Stimulated activated CD8-positive, alpha-beta memory T cell treated with anti-CD3 and anti-CD28 coated beads, Interleukin-7, amount 100 ng/mL, for 1 hour (primary cell): ENCODE measurements around the gene TMEM225B.
"Not testable (repeated sequence)": the region's sequence is repeated elsewhere in the genome, so short reads cannot be mapped to it uniquely, and the experiment has no call there.

Source experiments
- DNase-seq, 2 donors: peaks; one replicate each; pipeline ENCODE4 v3.0.0-alpha.2; 2020; ENCODE audit warnings: low read depth in 2 of 2

Gene TMEM225B, protein sequence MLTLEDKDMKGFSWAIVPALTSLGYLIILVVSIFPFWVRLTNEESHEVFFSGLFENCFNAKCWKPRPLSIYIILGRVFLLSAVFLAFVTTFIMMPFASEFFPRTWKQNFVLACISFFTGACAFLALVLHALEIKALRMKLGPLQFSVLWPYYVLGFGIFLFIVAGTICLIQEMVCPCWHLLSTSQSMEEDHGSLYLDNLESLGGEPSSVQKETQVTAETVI

DNA sequence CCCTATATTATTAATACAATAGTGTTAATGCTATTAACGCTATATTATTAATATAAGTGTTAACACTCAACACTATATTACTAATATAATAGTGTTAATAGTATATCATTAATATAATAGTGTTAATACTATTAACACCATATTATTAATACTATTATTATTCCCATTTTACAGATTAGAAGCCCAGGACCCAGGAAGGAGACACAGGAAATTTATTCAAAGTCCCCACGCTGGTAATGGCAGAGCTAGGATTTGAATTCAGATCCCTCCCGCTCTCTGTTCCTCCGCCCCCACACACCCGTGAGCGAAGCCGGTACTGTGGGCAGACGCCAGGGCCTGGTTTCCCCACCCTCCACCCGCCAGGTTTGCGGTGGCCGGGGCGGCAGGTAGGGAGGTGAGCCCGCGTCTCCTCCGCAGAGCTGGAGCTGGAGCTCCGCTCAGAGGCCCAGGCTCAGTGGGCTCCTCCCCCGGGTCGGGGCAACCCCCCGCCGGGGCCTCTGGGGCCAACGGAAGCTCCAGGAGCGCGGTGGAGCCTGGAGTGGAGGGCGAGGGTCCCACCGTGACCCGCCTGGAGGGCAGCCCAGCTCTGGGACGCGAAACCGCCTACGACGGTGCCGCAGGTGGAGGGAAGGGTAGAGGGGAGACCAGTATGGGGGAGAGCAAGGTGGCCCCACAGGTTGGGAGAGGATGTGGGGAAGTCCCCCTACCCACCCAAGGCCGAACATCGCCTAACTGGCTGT, at the start of gene TMEM225B:
TMEM225B (plus strand) TSS at position 506 of the 740 bp plus-strand sequence. CDS start 6,122 bp downstream, outside the sequence.
- no peak for DNase-seq

DNA sequence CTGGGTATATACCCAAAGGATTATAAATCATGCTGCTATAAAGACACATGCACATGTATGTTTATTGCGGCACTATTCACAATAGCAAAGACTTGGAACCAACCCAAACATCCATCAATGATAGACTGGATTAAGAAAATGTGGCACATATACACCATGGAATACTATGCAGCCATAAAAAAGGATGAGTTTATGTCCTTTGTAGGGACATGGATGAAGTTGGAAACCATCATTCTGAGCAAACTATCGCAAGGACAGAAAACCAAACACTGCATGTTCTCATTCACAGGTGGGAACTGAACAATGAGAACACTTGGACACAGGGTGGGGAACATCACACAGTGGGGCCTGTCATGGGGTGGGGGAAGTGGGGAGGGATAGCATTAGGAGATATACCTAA, 48.5 kb upstream of the TMEM225B start:
- not testable (repeated sequence) for DNase-seq

DNA sequence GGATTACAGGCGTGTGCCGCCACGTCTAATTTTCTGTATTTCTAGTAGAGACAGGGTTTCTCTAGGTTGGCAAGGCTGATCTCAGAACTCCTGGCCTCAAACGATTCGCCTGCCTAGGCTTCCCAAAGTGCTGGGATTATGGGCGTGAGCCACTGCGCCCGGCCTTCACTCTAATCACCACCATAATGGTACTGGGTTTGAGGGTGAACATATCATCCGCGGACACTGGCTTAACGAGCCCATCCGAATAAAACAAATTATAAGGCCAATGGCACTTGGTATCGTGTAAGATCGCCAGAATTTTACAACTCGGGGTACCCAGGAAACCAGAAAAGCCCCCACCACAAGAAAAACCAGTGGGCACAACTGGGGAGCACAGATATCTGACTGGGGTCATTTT, 46.7 kb upstream of the TMEM225B start:
- no peak for DNase-seq

DNA sequence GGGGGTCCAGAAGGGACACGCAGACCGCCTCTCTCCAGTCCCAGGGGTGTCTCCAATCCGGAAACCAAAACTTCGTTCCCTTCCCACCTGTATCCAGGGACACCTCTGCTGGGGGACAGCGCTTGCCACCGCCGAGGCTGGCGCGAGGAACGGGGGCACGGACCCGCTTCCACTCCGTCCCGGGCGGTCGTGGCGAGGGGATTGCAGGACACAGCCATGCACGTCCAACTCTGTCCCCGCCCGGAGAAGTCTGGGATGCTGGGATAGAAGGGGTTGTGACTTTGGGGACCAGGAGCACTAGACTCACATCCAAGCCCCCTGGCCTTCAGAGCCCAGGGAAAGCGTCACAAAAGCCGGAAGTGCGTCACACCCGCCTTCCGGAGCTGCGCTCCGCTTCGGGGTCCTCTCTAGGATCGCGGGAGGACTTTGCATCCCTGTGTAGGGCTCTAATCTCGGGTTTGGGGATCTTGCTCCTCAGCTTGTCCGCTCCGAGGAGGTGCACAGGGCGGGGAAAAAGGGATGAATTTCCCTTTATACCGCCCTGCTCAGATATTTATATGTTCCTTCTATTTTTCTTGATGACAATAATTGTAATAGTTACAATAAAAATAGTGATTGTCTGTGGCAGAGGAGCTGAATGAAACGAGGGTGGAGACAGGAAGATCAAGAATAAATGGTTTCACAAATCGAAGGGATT, 46.2 kb upstream of the TMEM225B start, which contains the start of gene FAM200A:
FAM200A (minus strand) TSS at position 348 of the 697 bp plus-strand sequence. CDS start 3,707 bp downstream, outside the sequence.
- DNase-seq = peak; percentile 65 to 73

DNA sequence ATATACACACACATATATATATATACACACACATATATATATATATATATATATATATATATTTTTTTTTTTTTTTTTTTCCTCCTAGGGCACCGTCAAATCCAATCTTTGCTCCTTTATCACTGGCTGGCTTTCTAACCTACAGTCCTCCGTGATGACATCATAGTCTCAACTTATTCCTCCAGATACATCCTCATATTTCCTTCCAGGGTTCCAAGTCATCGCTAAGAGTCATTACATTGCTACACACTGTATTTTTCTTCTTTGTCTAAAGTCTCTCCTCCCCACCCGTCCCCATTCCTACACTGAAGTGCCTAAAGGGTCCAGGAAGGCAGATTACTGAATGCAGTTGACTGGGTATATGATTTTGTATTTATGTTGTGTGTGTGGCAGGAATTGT, 45.0 kb upstream of the TMEM225B start:
- DNase-seq = no peak

DNA sequence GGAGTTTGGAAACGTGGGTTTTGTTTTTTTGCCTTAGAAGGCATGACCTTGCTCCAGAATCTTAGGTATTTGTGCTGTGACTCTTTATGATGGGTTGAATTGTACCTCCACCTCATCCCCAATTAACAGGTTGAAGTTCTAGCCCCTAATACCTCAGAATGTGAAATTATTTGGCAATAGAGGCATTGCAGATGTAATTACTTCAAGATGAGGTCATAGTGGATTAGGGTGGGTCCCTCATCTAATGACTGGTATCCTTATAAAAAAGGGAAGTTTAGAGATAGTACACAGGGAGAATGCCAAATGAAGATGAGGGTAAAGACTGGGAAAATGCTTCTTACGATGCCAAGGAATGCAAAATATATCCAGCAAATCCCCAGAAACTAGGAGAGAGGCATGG, 43.1 kb upstream of the TMEM225B start:
- DNase-seq = no peak

DNA sequence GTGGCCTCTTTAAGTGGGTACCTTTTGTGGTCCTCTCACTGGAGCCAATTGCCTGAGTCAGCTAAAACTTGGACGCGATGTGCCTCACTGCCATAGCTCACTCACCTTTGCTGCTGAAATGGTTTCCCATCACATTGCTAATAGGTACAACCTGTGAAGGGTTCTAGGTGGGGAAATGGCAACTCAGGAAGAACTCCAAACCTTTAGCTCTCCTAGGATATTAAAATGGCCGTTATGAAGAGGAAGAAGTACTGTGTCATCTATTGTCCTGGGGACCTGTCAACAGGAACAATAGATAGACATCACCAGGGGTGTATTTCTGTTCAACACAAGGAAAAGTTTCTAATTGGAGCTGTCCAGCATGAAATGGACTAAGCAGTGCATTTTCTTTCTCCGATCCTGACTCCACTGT, 40.9 kb upstream of the TMEM225B start:
- DNase-seq = no peak

DNA sequence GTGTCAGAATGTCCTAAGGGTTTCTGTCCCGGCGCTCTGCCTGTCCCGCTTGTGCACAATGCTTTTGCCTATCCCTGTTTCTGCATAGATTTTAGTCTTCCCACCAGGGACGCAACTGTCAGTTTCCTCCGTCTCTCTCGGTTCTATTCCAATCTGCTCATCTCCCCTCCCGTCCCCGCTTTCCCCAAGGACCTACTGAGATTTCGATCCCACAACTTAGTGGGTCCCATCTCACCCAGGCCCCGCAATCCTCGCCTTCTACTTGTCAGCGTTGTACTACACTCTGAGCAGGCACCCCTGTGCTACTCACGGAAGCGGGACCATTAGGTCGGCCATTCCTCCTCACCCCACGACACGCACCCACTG, 40.1 kb upstream of the TMEM225B start:
- DNase-seq = no peak

DNA sequence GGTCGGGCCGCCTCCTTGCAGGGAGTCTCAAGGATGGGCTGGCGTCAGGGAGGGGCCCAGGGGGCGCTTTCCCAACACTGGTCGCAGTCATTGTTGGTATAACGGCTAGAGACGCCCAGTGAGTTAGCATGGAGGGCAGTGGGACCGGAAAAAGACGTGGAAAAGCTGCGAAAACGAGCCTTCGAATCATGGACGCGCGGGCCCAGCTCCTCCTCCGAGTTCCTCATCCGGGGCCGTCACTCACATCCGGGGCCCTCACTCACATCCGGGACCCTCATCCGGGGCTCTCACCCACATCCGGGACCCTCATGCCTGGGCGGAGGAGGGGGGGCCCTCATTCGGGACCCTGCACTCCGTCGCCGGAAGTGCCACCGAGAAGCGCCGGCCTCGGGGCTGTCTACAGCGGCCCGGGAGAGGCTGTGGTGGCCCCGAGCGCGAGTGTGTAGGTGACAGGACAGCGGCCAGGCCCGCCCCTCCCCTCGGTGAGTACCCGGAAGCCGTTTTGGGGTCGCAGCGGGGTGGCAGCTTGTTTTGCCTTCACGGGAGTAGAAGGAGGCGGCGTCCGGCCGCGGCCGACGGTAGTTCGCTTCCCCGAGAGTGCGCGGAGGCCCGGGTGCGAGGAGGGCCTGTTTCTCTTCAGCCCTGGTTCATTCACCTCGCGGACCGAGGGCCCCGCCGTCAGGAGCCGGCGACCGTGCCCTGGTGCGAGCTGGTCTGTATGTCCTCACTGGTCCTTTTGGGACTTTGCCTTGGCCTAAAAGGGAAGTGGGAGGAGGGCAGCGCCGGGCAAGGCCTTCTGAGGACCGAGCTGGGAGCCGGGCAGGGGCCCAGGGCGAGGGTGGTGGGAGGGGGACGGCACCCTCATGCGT, 39.5 kb upstream of the TMEM225B start, which contains the start of gene ZNF655:
ZNF655 (plus strand) TSS at position 337 of the 869 bp plus-strand sequence. CDS start 1,918 bp downstream, outside the sequence.
- peak; percentile 83 to 86 for DNase-seq

DNA sequence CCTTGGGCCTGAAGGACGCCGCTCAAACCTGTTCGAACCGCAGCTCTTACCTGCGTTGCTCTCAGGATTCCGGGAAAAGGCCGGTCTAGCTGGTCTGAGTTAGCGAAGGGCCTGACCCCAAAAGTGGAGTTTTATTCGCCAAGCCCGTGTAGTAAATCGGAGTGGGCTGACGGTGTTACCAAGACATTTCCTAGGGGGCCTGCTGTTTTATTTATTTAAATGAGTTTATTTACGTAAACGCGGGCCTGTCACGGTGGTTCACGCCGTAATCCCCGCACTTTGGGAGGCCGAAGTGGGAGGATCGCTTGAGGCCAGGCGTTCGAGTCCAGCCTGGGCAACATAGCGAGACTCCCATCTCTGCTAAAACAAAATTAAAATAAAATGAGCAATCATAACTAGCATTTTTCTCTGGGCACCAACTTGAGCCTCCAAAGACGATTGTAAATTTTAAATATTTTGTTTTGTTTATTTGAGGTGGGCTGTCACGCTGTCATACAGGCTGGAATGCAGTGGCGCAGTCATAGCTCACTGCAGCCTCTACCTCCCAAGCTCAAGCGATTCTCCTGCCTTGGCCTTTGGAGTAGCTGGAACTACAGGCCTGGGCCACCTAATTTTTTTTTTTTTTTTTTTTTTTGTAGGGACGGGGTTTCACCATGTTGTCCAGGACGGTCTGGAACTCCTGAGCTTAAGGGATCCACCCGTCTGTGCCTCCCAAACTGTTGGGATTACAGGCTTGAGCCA, 38.7 kb upstream of the TMEM225B start:
- DNase-seq = no peak

DNA sequence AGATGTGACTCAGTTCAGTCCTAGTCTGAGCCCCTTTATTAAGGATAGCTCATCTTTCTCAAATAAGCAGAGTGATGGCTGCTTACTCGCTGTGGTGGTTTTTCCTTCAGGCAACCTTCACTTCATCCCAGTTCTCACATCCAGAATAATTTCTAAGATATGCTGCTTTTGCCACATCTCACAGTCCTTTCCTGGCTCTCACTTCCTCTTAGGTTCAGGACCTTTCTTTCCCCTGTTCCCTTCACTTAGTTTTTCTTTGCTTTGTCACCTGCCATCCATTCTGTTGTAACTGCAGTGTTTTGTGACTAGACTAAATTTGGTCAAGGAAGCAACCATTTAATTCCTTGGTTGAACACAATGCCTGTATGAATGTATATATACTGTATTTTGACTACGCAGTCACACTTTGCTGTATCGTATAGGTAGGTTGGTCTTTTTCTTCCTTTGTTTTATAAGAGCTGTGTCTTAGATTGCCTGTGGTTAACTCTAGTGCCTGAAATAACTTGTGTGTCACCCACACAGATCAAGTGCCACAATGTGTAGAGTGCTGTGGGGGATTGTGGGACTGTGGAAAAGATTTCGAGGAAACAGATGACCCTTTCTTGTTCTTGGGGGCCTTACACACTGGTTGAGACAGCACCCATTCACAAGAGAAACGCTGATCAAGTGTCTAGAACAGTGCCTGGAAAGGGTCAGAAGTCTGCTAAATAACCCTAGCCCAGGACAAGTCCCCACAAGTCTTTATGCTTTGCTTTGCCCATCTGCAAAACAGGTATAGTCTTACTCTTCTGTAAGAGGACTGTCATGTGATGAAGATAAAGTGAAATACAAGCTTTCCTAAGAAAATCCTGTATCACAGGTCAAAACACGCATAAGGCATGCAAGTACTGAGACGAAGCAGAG, 37.0 kb upstream of the TMEM225B start:
- no peak for DNase-seq

DNA sequence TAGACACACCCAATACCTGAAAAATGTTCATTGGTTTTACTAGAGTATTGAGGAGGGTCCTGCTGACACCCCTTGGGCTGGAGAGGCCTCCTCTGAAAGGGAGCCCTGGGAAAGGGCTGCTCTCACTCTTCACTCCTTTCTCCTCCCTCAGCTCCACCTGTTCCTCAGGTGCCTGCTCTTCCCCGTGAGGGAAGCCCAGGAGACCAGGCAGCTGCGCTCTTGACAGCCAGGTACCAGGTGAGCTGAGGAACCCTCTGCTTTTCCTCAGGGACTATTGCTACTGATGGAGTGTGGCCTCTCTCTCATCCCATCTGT, 36.4 kb upstream of the TMEM225B start:
- DNase-seq = no peak

DNA sequence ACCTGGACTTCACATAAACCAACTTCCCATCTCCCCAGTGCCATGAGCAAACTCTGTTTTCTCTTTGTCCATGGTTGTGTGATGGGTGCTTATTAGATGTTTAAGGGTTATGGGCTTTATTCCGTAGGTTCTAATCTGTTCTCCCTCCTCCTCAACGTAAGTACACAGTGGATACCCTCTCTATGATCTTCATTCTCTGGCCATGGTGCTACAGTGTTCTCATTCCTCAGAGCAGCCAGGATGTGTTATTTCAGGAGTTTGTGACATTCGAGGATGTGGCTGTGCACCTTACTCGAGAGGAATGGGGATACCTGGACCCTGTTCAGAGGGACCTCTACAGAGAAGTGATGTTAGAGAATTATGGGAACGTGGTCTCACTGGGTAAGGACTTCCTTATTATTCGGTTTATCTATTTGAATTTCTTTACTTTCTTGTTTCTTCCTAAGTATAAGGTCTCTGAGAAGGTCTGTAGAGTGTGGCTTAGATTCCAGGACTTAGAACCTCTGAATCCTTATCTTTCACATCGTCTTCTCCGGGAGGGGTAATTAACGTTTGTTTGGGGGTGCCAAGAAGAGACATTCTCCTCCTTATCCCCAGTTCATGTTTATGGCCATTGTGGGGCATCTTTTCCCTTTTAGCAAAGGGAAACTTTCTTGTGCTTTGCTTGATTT, 35.8 kb upstream of the TMEM225B start:
- DNase-seq = no peak

DNA sequence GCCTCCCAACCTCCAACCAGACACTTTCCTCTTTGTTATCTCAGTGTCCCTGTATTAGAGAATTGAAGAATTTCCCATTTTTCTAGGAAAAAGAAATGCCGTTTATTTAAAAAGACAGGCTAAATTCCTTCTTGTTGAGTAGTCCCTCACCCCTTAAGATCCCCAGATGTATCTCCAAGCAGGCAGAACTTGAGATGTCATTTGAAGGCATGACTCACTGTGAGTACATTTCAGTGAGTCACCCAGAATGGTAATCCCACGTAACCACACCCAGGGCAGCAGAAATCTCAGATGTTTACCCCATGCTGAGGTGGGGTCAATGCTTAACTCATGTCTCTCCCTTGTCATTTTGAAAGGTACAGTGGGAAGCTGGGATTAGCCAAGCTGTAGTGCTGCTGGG, 35.2 kb upstream of the TMEM225B start:
- DNase-seq = no peak

DNA sequence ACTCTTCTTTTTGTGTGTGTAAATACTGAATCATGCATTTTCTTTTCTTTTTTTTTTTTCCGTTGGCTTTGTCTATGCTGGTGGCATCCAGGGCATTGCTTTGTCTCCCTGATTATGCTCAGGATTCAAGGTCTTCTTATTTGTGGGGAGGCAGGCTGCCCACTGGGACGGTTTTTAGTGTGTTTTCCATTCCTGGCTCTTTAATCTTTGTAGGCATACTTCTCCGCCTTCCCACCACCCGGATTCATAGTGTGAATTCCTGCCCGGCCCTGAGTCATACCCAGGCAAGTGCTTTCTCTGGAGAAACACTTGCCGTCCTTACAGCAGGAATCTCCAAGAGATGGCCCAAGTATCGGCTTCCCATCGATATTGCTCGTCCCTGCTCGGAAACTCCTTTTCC, 34.4 kb upstream of the TMEM225B start:
- no peak for DNase-seq

DNA sequence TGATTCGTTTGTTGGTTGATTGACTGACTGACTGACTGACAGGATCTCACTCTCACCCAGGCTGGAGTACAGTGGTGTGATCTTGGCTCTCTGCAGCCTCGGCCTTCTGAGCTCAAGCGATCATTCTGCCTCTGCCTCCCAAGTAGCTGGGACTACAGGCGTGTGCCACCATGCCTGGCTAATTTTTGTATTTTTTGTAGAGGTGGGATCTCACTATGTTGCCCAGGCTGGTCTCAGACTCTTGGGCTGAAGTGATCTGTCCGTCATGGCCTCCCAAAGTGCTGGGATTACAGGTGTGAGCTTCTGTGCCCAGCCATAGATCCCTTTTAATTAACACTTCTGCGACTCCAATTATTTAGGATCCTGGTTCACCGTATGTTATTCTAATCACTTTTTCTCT, 29.3 kb upstream of the TMEM225B start:
- DNase-seq = not testable (repeated sequence)

DNA sequence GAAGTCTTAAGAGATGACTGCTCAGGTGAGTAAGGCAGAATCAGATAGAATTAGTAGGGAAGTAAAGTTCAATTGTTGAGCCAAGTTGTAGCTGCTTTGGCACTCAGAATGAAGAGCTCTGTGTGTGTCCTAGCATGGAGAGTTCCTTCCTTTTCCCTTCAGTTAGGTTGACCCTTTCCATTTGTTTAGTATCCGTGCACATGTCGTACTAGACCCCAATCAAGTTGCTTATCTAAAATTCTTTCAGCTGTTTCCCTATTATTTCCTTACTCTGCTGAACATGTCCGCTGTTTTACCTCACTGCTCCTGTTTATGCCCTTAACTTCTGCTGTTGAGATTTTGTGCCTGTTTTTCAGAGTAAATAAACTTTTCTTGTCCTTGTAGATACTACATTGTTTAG, 26.3 kb upstream of the TMEM225B start:
- no peak for DNase-seq

DNA sequence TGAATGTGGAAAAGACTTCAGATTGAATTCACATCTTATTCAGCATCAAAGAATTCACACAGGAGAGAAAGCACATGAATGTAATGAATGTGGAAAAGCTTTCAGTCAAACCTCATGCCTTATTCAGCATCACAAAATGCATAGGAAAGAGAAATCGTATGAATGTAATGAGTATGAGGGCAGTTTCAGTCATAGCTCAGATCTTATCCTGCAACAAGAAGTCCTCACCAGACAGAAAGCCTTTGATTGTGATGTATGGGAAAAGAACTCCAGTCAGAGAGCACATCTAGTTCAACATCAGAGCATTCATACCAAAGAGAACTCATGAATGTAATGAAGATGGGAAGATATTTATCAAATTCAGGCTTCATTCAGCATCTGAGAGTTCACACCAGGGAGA, 24.8 kb upstream of the TMEM225B start:
- no peak for DNase-seq

DNA sequence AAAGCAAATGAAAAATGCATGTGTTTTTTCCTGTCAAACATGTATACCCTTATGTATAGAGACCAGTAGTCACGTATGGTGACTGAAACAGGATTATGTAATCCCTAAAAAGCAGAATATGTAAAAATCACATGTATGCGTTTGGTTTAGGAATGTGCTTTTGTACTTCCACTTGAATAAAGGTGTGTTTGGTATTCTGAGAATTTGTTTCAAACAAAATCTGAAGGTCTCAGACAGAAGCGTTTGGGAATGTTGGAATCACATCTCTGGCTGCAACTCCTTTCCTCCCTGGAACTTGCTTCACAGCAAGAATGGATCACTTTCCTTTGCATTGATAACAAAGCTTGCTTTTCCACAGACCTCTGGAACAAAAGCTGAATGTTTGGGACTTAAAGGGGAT, 21.8 kb upstream of the TMEM225B start:
- no peak for DNase-seq
